H1 (cell line): ENCODE data around the gene CENPO. TPM values are rescaled to one million over a fixed set of nuclear protein-coding genes. Genes with fewer than 3 reads are reported as not detected.
"Not testable (repeated sequence)": the region's sequence is repeated elsewhere in the genome, so short reads cannot be mapped to it uniquely, and the experiment has no call there.

Experiments used
- CTCF ChIA-PET: fragments of 300-600 bp; sonication (Branson Sonifier 250); formaldehyde crosslinking; loops from one replicate; lab custom pipeline; 2021; ENCODE audit not compliant: partially characterized antibody; lab: Charles Lee
- POLR2A ChIA-PET: fragments of 300-600 bp; sonication (Branson Sonifier 250); formaldehyde crosslinking; loops from one replicate; lab custom pipeline; 2021; ENCODE audit warnings: inconsistent platforms; ENCODE audit not compliant: partially characterized antibody; lab: Charles Lee
- DNase-seq, 2 experiments: peaks; one replicate each; pipeline versions ENCODE4 v3.0.0 to v3.0.0-alpha.2; 2010 to 2022; ENCODE audit warnings: low spot score in 2 of 2, low read depth in 1 of 2, mixed read lengths in 1 of 2
- FAIRE-seq: peaks from 2 replicates; lab custom pipeline; 2011; peaks lifted over from hg19 to GRCh38; lab: Jason Lieb, UNC
- H2AFZ ChIP-seq: 2 replicates; pipeline ENCODE4 v1.8.1; 2012; ENCODE audit warnings: low read length, inconsistent platforms
- H2AK5ac ChIP-seq: 2 replicates; pipeline ENCODE4 v1.6.1; 2013; ENCODE audit warnings: low read depth, low read length
- H2BK120ac ChIP-seq: replicated peaks from 2 replicates; pipeline ENCODE3; 2013; ENCODE audit warnings: low read depth, low read length, inconsistent platforms
- H2BK12ac ChIP-seq: 2 replicates; pipeline ENCODE4 v1.6.1; 2013; ENCODE audit warnings: low read depth, low read length
- H2BK15ac ChIP-seq: 2 replicates; pipeline ENCODE4 v1.6.1; 2013; ENCODE audit warnings: low read length
- H2BK20ac ChIP-seq: 2 replicates; pipeline ENCODE4 v1.6.1; 2013; ENCODE audit warnings: low read length
- H2BK5ac ChIP-seq: 2 replicates; pipeline ENCODE4 v1.6.1; 2013; ENCODE audit warnings: low read depth, low read length
- H3K14ac ChIP-seq: 2 replicates; pipeline ENCODE4 v1.6.1; 2013; ENCODE audit warnings: inconsistent platforms; ENCODE audit not compliant: insufficient read length
- H3K18ac ChIP-seq: 2 replicates; pipeline ENCODE4 v1.6.1; 2013; ENCODE audit warnings: low read length; ENCODE audit errors: extremely low read depth
- H3K23ac ChIP-seq: 2 replicates; pipeline ENCODE4 v1.6.1; 2013; ENCODE audit warnings: inconsistent platforms; ENCODE audit not compliant: insufficient read length
- H3K23me2 ChIP-seq: 2 replicates; pipeline ENCODE4 v1.6.1; 2013; ENCODE audit warnings: low read depth, low read length
- H3K27ac ChIP-seq: 2 replicates; pipeline ENCODE4 v1.6.1; 2011; ENCODE audit warnings: low read depth, low read length, inconsistent platforms
- H3K27me3 ChIP-seq, 4 experiments: replicated peaks in 1 of 4; 1 replicate in 1 of 4; 2 replicates in 3 of 4; pipeline versions ENCODE4 v1.6.1 to v1.8.1; 2011 to 2013; ENCODE audit warnings: low read length in 3 of 4, mild to moderate bottlenecking in 3 of 4, inconsistent platforms in 2 of 4, mixed read lengths in 2 of 4, moderate library complexity in 1 of 4; ENCODE audit not compliant: control insufficient read depth in 3 of 4, insufficient read depth in 3 of 4; ENCODE audit errors: extremely low read depth in 1 of 4
- H3K36me3 ChIP-seq, 4 experiments: 2 replicates each; pipeline versions ENCODE4 v1.6.1 to v1.8.1; 2011 to 2013; ENCODE audit warnings: mild to moderate bottlenecking in 4 of 4, low read length in 3 of 4, moderate library complexity in 2 of 4, control low read depth in 1 of 4, inconsistent platforms in 1 of 4; ENCODE audit not compliant: insufficient read depth in 4 of 4, control insufficient read depth in 2 of 4
- H3K4ac ChIP-seq: replicated peaks from 2 replicates; pipeline ENCODE3; 2013; ENCODE audit warnings: low read length, low read depth, mixed read lengths, inconsistent platforms; ENCODE audit not compliant: insufficient read length
- H3K4me1 ChIP-seq, 4 experiments: replicated peaks in 1 of 4; 1 replicate in 1 of 4; 2 replicates in 3 of 4; pipeline versions ENCODE4 v1.6.1 to v1.8.1; 2011 to 2013; ENCODE audit warnings: low read length in 3 of 4, inconsistent platforms in 2 of 4, mixed read lengths in 1 of 4; ENCODE audit not compliant: insufficient read depth in 4 of 4, control insufficient read depth in 3 of 4
- H3K4me2 ChIP-seq, 2 experiments: 2 replicates each; pipeline versions ENCODE4 v1.6.1 to v1.8.1; 2011 to 2013; ENCODE audit warnings: low read depth in 2 of 2, low read length in 2 of 2, control low read depth in 1 of 2, inconsistent platforms in 1 of 2, mild to moderate bottlenecking in 1 of 2; ENCODE audit not compliant: insufficient read depth in 1 of 2
- H3K4me3 ChIP-seq, 4 experiments: fragments of 200-600, 300-600 bp in 1 of 4; sonication (generic), shearing (Covaris generic), sonication (Bioruptor Twin) in 1 of 4; 2 replicates each; pipeline versions ENCODE4 v1.5.1 to v1.8.1; 2011 to 2016; ENCODE audit warnings: low read length in 4 of 4, low read depth in 3 of 4, control low read depth in 2 of 4, inconsistent platforms in 2 of 4, mild to moderate bottlenecking in 2 of 4, mixed read lengths in 1 of 4, moderate library complexity in 1 of 4; ENCODE audit not compliant: insufficient read depth in 2 of 4; ENCODE audit errors: extremely low read depth in 1 of 4
- H3K56ac ChIP-seq: replicated peaks from 2 replicates; pipeline ENCODE3; 2013; ENCODE audit warnings: low read depth, mild to moderate bottlenecking, mixed read lengths, low read length, inconsistent platforms; ENCODE audit not compliant: insufficient read length
- H3K79me1 ChIP-seq: 2 replicates; pipeline ENCODE4 v1.6.1; 2013; ENCODE audit warnings: low read depth, low read length, control low read depth
- H3K79me2 ChIP-seq, 2 experiments: 2 replicates each; pipeline versions ENCODE4 v1.6.1 to v1.8.1; 2012 to 2013; ENCODE audit warnings: low read length in 2 of 2, mild to moderate bottlenecking in 2 of 2, inconsistent platforms in 1 of 2; ENCODE audit not compliant: insufficient read depth in 2 of 2, control insufficient read depth in 1 of 2
- H3K9ac ChIP-seq, 4 experiments: replicated peaks in 1 of 4; 1 replicate in 1 of 4; 2 replicates in 3 of 4; pipeline versions ENCODE4 v1.6.1 to v1.8.1; 2011 to 2013; ENCODE audit warnings: low read depth in 3 of 4, low read length in 3 of 4, control low read depth in 2 of 4, mild to moderate bottlenecking in 2 of 4, moderate library complexity in 2 of 4, inconsistent platforms in 1 of 4; ENCODE audit errors: extremely low read depth in 1 of 4
- H3K9me3 ChIP-seq, 2 experiments: 2 replicates each; pipeline versions ENCODE4 v1.6.1 to v1.8.1; 2012 to 2013; ENCODE audit warnings: mild to moderate bottlenecking in 2 of 2, moderate library complexity in 2 of 2, control low read depth in 1 of 2, inconsistent platforms in 1 of 2, low read depth in 1 of 2, low read length in 1 of 2, mixed read lengths in 1 of 2; ENCODE audit not compliant: insufficient read depth in 2 of 2
- H4K20me1 ChIP-seq, 2 experiments: replicated peaks in 1 of 2; 2 replicates each; pipeline versions ENCODE3 to v1.8.1; 2011 to 2013; ENCODE audit warnings: inconsistent platforms in 2 of 2, low read length in 2 of 2, mild to moderate bottlenecking in 1 of 2; ENCODE audit not compliant: insufficient read depth in 2 of 2, control insufficient read depth in 1 of 2
- H4K5ac ChIP-seq: 2 replicates; pipeline ENCODE4 v1.6.1; 2013; ENCODE audit warnings: low read length, low read depth, mixed read lengths, inconsistent platforms; ENCODE audit not compliant: insufficient read length
- H4K8ac ChIP-seq: 2 replicates; pipeline ENCODE4 v1.8.0; 2013; ENCODE audit warnings: mild to moderate bottlenecking, moderate library complexity, low read length, inconsistent platforms; ENCODE audit not compliant: insufficient read depth; ENCODE audit errors: extremely low read depth
- H4K91ac ChIP-seq: replicated peaks from 2 replicates; pipeline ENCODE3; 2013; ENCODE audit warnings: low read length, mixed read lengths, inconsistent platforms; ENCODE audit not compliant: insufficient read length
- WGBS, 2 experiments: shearing (Covaris generic) in 1 of 2; methylation state at CpG; one replicate each; pipeline versions ENCODE4 v1.1.6 to v1.1.7; 2013 to 2015; ENCODE audit warnings: low lambda C conversion rate in 2 of 2, mixed read lengths in 2 of 2, inconsistent platforms in 1 of 2, low coverage in 1 of 2, missing lambda C conversion rate in 1 of 2; ENCODE audit not compliant: insufficient replicate concordance in 2 of 2, insufficient coverage in 1 of 2, insufficient read length in 1 of 2; ENCODE audit errors: extremely low coverage in 1 of 2, missing lambda C conversion rate in 1 of 2; 5-methylcytosine and 5-hydroxymethylcytosine counted together
- polyA plus RNA-seq, 7 experiments: library from polyadenylated mRNA; depleted of rRNA in 3 of 7; stranded (reverse) in 5 of 7; unstranded in 2 of 7; fragments of >200 nt in 5 of 7; fragments of 200-250 nt in 2 of 7; gene quantifications; 1 replicate in 5 of 7; 2 replicates in 1 of 7; 4 replicates in 1 of 7; pipeline versions ENCODE4 v1.2.1 to v1.2.3, GENCODE V29; 2011 to 2013; ENCODE audit warnings: missing spikeins in 2 of 7, mixed read lengths in 2 of 7
- total RNA-seq: library from RNA; stranded (reverse); fragmentation: NEBNext Ultra II Directional; extraction: Animal tissue kit (Norgen Biotek cat#: 25700); gene quantifications from 2 replicates; pipeline ENCODE4 v1.2.1, GENCODE V29; 2021

CENPO gene
- total and polyA plus RNA-seq, 2 of the 8 experiments (the other 6 are each of a cell fraction or from before 2014, with no cell fraction given) = 34.4 to 46.3 TPM

DNA sequence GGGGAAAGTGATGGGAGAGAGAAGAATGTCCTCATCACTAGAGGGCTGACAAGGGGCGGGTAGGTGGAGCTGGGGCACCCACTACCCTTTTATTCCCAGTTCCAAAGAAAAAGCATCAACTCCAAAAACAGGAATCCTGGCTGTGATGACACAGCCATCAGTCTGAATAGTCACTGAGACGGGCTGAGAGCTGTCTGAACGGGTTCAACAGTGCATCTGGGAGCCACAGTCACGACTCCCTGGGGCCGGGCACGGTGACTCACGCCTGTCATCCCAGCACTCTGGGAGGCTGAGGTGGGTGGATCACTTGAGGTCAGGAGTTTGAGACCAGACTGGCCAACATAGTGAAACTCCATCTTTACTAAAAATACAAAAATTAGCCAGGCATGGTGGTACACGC is 42.2 kb downstream of the CENPO start:
- not testable (repeated sequence) for H3K56ac ChIP-seq, H2AK5ac ChIP-seq, H2BK12ac ChIP-seq, H3K23me2 ChIP-seq, H3K27me3 ChIP-seq, FAIRE-seq, H3K23ac ChIP-seq, H2BK120ac ChIP-seq, H4K20me1 ChIP-seq, H3K14ac ChIP-seq, H3K9ac ChIP-seq, H3K79me1 ChIP-seq, H2BK15ac ChIP-seq, H3K4ac ChIP-seq, H4K5ac ChIP-seq, H3K27ac ChIP-seq, H4K91ac ChIP-seq, H2AFZ ChIP-seq, H2BK20ac ChIP-seq, H4K8ac ChIP-seq, DNase-seq, H3K4me3 ChIP-seq, H3K79me2 ChIP-seq, H3K18ac ChIP-seq, H3K4me2 ChIP-seq, H2BK5ac ChIP-seq
- Histone ChIP-seq H3K9me3 (peaks cover 2 to 13% of the 10 kb centered on the region in 2 experiments; a peak in 1 of 4 replicates), H3K4me1 (peaks cover 0 to 14% (median 6%) of the 10 kb centered on the region in 4 experiments; a peak in 5 of 7 replicates), H3K36me3 (peaks cover 0 to 16% (median 2%) of the 10 kb centered on the region in 4 experiments; a peak in 4 of 8 replicates)
- ChIA-PET POLR2A (interaction anchor here (0.7 kb wide), 1 partner anchor 237 kb away, joined by 3 read pairs; no protein-coding TSS in a partner anchor), CTCF (interaction anchor here (0.5 to 1.1 kb wide), 3 partner anchors 31 to 1012 kb away, joined by 3 read pairs; no protein-coding TSS in a partner anchor)
- WGBS, 2 experiments = 85% methylated on average over 8 of the region's 8 CpGs; no CpG with 5 or more reads in 1 of the 2 experiments
